ENCODE data around the gene IL16. TPM values are rescaled to one million over a fixed set of nuclear protein-coding genes. Genes with fewer than 3 reads are reported as not detected.

IL16 gene
- total and polyA plus RNA-seq, 9 of the 15 experiments (the other 6 are each of a cell fraction or from before 2014, with no cell fraction given): 1.4 to 18.8 (median 10.6) TPM

DNA sequence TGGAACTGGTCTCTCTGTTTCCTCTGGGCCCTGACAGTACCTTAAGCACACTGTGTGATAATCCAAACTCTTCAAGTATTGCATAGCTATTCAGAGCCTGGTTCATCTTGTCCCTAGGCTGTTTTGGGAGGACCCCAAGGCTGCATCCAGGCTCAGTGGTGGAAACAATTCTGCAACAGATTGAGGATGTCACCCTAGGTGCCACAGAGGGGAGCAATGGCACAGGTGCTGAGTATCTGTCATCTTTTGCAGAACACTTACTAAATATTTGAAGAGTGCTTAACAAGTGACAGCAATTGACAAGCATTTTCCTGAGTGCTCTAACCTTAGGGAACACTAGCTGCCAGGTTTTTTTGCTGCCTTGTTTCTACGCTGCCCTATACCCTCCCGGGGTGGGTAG, 99.5 kb downstream of the IL16 start (continued):
- TF ChIP-seq NEUROD1 (IDR thresholded peaks at IDR 0.05; ENCODE audit: borderline replicate concordance, low read depth, low read length, partially characterized antibody) (no peak), ZNF79 (CRISPR knock-in tag; IDR thresholded peaks at IDR 0.05; ENCODE audit: low read depth) (no peak), WHSC1 (IDR thresholded peaks at IDR 0.05; ENCODE audit: low read length) (no peak), PHF21A (IDR thresholded peaks at IDR 0.05; ENCODE audit: borderline replicate concordance, low read depth) (no peak), SRSF9 (IDR thresholded peaks at IDR 0.05; ENCODE audit: borderline replicate concordance, low read depth, low read length) (no peak), TCF7 (IDR thresholded peaks at IDR 0.05; ENCODE audit: borderline replicate concordance) (no peak), HNRNPUL1 (IDR thresholded peaks at IDR 0.05; ENCODE audit: low read length) (no peak)
- TF ChIP-seq, protein P1, sequence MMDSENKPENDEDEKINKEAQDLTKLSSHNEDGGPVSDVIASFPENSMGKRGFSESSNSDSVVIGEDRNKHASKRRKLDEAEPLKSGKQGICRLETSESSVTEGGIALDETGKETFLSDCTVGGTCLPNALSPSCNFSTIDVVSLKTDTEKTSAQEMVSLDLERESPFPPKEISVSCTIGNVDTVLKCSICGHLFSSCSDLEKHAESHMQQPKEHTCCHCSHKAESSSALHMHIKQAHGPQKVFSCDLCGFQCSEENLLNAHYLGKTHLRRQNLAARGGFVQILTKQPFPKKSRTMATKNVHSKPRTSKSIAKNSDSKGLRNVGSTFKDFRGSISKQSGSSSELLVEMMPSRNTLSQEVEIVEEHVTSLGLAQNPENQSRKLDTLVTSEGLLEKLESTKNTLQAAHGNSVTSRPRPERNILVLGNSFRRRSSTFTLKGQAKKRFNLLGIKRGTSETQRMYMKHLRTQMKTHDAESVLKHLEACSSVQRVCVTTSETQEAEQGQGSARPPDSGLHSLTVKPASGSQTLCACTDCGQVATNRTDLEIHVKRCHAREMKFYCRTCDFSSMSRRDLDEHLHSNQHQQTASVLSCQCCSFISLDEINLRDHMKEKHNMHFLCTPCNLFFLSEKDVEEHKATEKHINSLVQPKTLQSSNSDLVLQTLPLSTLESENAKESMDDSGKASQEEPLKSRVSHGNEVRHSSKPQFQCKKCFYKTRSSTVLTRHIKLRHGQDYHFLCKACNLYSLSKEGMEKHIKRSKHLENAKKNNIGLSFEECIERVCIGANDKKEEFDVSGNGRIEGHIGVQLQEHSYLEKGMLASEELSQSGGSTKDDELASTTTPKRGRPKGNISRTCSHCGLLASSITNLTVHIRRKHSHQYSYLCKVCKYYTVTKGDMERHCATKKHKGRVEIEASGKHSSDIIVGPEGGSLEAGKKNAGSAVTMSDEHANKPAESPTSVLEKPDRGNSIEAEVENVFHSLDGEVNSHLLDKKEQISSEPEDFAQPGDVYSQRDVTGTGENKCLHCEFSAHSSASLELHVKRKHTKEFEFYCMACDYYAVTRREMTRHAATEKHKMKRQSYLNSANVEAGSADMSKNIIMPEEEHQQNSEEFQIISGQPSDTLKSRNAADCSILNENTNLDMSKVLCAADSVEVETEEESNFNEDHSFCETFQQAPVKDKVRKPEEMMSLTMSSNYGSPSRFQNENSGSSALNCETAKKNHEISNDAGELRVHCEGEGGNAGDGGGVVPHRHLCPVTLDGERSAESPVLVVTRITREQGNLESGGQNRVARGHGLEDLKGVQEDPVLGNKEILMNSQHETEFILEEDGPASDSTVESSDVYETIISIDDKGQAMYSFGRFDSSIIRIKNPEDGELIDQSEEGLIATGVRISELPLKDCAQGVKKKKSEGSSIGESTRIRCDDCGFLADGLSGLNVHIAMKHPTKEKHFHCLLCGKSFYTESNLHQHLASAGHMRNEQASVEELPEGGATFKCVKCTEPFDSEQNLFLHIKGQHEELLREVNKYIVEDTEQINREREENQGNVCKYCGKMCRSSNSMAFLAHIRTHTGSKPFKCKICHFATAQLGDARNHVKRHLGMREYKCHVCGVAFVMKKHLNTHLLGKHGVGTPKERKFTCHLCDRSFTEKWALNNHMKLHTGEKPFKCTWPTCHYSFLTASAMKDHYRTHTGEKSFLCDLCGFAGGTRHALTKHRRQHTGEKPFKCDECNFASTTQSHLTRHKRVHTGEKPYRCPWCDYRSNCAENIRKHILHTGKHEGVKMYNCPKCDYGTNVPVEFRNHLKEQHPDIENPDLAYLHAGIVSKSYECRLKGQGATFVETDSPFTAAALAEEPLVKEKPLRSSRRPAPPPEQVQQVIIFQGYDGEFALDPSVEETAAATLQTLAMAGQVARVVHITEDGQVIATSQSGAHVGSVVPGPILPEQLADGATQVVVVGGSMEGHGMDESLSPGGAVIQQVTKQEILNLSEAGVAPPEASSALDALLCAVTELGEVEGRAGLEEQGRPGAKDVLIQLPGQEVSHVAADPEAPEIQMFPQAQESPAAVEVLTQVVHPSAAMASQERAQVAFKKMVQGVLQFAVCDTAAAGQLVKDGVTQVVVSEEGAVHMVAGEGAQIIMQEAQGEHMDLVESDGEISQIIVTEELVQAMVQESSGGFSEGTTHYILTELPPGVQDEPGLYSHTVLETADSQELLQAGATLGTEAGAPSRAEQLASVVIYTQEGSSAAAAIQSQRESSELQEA (IDR thresholded peaks at IDR 0.05; ENCODE audit: low read depth): no peak
